Subcutaneous abdominal adipose tissue (tissue), 5 donors: ENCODE measurements around the gene PRPSAP1.
A peak's percentile ranks its signal among the peaks of the same experiment; 100 is the strongest.

Experiments used
- H3K27ac ChIP-seq: one replicate; pipeline ENCODE4 v1.7.0; 2013; ENCODE audit warnings: low read depth, mild to moderate bottlenecking, inconsistent platforms, low read length, moderate library complexity
- H3K27me3 ChIP-seq, 5 donors: one replicate each; pipeline ENCODE4 v1.7.0; 2013; ENCODE audit warnings: low read length in 5 of 5, inconsistent platforms in 1 of 5; ENCODE audit not compliant: control insufficient read depth in 5 of 5, insufficient read depth in 4 of 5
- H3K36me3 ChIP-seq, 5 donors: one replicate each; pipeline ENCODE4 v1.7.0; 2013; ENCODE audit warnings: low read length in 5 of 5; ENCODE audit not compliant: control insufficient read depth in 5 of 5, insufficient read depth in 5 of 5
- H3K4me1 ChIP-seq, 5 donors: one replicate each; pipeline ENCODE4 v1.7.0; 2013; ENCODE audit warnings: low read length in 5 of 5, mild to moderate bottlenecking in 3 of 5, moderate library complexity in 1 of 5; ENCODE audit not compliant: control insufficient read depth in 5 of 5, insufficient read depth in 5 of 5
- H3K4me3 ChIP-seq, 5 donors: one replicate each; pipeline ENCODE4 v1.7.0; 2013; ENCODE audit warnings: low read length in 5 of 5, low read depth in 1 of 5
- H3K9ac ChIP-seq, 5 donors: one replicate each; pipeline ENCODE4 v1.7.0; 2013; ENCODE audit warnings: low read length in 5 of 5, mild to moderate bottlenecking in 4 of 5, moderate library complexity in 3 of 5
- H3K9me3 ChIP-seq, 5 donors: one replicate each; pipeline ENCODE4 v1.7.0; 2013; ENCODE audit warnings: low read length in 5 of 5; ENCODE audit not compliant: control insufficient read depth in 5 of 5
- donor health status: healthy.
- donor health status: healthy.
- donor health status: healthy.
- donor health status: healthy.
- donor health status: healthy.

PRPSAP1 gene

DNA sequence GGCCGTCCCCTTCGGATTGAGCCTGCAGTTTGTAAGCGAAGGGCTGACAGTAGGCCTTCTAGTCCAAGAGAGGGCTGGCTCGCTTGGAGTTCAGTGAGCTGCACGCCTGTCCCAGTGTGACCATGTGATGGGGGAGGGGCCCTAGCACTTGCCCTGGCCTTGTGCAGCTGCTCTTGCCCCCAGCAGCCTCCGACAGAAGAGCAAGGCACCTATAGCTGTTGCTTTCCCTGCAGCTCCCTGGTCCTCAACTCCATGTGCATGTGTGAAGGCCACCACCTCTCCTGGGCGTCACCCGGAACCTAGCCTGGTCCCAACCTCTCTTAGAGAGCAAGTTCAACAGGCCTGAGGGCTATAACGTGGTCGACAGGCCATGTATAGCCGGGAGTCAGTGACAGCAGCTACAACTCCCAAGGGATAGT is 36.3 kb upstream of the PRPSAP1 start:
- Histone ChIP-seq H3K27ac (no peak overlapping the region), H3K9me3 (no peaks in the 10 kb centered on the region), H3K36me3 (peaks cover 0 to 38% (median 28%) of the 10 kb centered on the region in 5 donors), H3K27me3 (peaks cover 0 to 7% (median 0%) of the 10 kb centered on the region in 5 donors), H3K9ac (no peak overlapping the region), H3K4me1 (peaks cover 4 to 35% (median 15%) of the 10 kb centered on the region in 5 donors), H3K4me3 (no peak overlapping the region)

- H3K4me1 ChIP-seq, result peaks cover 5 to 39% (median 22%) of the 10 kb centered on the region in 5 donors
- no peak overlapping the region for H3K27ac ChIP-seq
- H3K4me3 ChIP-seq, result no peak overlapping the region
- H3K9ac ChIP-seq, result no peak overlapping the region
- H3K9me3 ChIP-seq, result no peaks in the 10 kb centered on the region
- peaks cover 0 to 33% (median 26%) of the 10 kb centered on the region in 5 donors for H3K36me3 ChIP-seq
- peaks cover 0 to 10% (median 0%) of the 10 kb centered on the region in 5 donors for H3K27me3 ChIP-seq
Observed at GRCh38 chr17:76388966-76389888, 35.5 kb upstream of the PRPSAP1 start.

- Histone ChIP-seq H3K9me3 (no peaks in the 10 kb centered on the region), H3K4me3 (no peak overlapping the region), H3K27ac (no peak overlapping the region), H3K4me1 (peaks cover 5 to 53% (median 40%) of the 10 kb centered on the region in 5 donors), H3K27me3 (peaks cover 0 to 15% (median 0%) of the 10 kb centered on the region in 5 donors), H3K36me3 (peaks cover 0 to 23% (median 17%) of the 10 kb centered on the region in 5 donors), H3K9ac (no peak overlapping the region)
Observed at GRCh38 chr17:76386966-76387765, 33.5 kb upstream of the PRPSAP1 start.

DNA sequence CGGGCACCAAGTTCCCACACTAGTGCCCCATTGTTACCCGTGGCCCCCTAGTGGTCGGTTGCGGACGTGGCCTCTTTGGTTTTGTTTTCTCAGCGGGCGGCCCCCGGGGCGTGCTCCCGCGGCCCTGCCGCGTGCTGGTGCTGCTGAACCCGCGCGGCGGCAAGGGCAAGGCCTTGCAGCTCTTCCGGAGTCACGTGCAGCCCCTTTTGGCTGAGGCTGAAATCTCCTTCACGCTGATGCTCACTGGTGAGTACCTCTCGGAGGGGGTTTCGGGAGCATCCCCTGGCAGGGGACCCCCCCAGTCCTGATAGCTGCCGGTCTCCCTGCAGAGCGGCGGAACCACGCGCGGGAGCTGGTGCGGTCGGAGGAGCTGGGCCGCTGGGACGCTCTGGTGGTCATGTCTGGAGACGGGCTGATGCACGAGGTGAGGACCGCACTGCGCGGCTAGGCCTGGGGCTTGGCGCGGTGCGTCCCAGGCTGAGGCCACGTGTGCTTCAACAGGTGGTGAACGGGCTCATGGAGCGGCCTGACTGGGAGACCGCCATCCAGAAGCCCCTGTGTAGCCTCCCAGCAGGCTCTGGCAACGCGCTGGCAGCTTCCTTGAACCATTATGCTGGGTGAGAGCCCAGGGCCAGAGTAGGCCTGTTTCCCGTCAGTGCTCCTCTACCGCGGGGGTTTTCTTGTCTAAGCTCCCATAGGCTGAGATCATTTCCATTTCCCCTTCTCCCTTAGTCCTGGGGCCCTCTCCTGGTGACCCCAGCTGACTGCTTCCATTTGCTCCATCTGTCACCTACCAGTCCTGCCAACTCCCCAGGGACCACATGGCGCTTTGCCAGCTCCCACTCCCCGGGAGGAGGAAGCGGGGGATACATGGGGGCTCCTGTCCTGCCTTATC is 32.4 kb upstream of the PRPSAP1 start:
- Histone ChIP-seq H3K9me3 (no peaks in the 10 kb centered on the region), H3K4me1 (peaks cover 5 to 60% (median 40%) of the 10 kb centered on the region in 5 donors), H3K9ac (peak overlapping the region in 4 of 5 donors; percentile 6 to 69 (median 60)), H3K36me3 (peaks cover 0 to 13% (median 9%) of the 10 kb centered on the region in 5 donors), H3K27me3 (peaks cover 0 to 15% (median 0%) of the 10 kb centered on the region in 5 donors), H3K27ac (no peak overlapping the region), H3K4me3 (peak overlapping the region in 4 of 5 donors; percentile 65 to 77 (median 75))

- Histone ChIP-seq H3K9ac (peak overlapping the region; percentile 38 to 78 (median 72)), H3K27me3 (peaks cover 0 to 15% (median 0%) of the 10 kb centered on the region in 5 donors), H3K27ac (peak overlapping the region; percentile 46), H3K4me3 (peak overlapping the region; percentile 40 to 77 (median 74)), H3K4me1 (peaks cover 6 to 62% (median 40%) of the 10 kb centered on the region in 5 donors), H3K36me3 (peaks cover 0 to 4% (median under 1%) of the 10 kb centered on the region in 5 donors), H3K9me3 (no peaks in the 10 kb centered on the region)
Observed at GRCh38 chr17:76384987-76385891, 31.5 kb upstream of the PRPSAP1 start.

DNA sequence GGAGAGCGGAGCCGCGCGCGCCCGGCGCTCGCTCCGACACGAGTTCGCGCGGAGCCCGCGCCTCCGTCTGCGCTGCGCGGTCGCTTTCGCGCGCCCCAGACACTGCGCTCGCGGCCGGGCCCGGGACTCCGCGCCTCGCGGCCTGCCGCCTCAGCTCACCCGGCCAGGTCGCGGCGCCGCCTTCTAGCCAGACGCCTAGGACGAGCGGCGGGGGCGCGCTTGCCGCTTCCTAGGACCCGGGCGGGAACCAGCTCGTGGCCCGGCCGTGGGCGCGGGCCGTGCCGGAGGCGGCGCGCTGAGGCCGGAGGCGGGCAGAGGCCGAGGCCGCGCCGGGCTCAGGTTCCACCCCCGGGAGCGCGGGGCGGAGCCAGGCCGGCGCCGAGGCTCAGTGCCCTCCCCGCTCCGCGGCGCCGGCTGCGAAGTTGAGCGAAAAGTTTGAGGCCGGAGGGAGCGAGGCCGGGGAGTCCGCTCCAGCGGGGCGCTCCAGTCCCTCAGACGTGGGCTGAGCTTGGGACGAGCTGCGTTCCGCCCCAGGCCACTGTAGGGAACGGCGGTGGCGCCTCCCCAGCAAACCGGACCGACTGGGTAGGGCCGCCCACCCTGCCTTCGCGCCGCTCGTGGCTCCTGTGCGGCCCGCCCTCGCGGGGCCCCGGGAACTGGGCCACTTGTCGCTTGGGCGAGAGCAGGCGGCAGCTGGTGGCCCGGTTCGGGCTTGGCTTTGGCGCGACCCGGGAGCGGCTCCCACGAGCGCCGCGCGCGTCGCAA is 30.7 kb upstream of the PRPSAP1 start, which contains the start of gene SPHK1:
Gene SPHK1 (plus strand): TSS at position 388 of the 765 bp plus-strand sequence. CDS start 1,036 bp downstream, outside the sequence.
- peak within 1 kb of the TSS; percentile 38 to 78 (median 72) for H3K9ac ChIP-seq
- H3K27me3 ChIP-seq, result peaks cover 0 to 15% (median 0%) of the 10 kb centered on the region in 5 donors
- no peaks in the 10 kb centered on the region for H3K9me3 ChIP-seq
- H3K4me3 ChIP-seq, result peak within 1 kb of the TSS; percentile 65 to 77 (median 74)
- peaks cover 6 to 53% (median 40%) of the 10 kb centered on the region in 5 donors for H3K4me1 ChIP-seq
- H3K36me3 ChIP-seq, result no peaks in the 10 kb centered on the region
- peak within 1 kb of the TSS; percentile 46 for H3K27ac ChIP-seq

GRCh38 chr17:76383546-76384221 is 30.0 kb upstream of the PRPSAP1 start:
- no peaks in the 10 kb centered on the region for H3K36me3 ChIP-seq
- peaks cover 6 to 50% (median 40%) of the 10 kb centered on the region in 5 donors for H3K4me1 ChIP-seq
- H3K27me3 ChIP-seq, result peaks cover 0 to 15% (median 0%) of the 10 kb centered on the region in 5 donors
- peak overlapping the region; percentile 65 to 77 (median 74) for H3K4me3 ChIP-seq
- no peaks in the 10 kb centered on the region for H3K9me3 ChIP-seq
- peak overlapping the region; percentile 23 for H3K27ac ChIP-seq
- peak overlapping the region in 4 of 5 donors; percentile 54 to 78 (median 69) for H3K9ac ChIP-seq
